Heart right ventricle (tissue), 16 donors: ENCODE measurements around the gene ATXN3. TPM values are rescaled to one million over a fixed set of nuclear protein-coding genes. Genes with fewer than 3 reads are reported as not detected.
A peak's percentile ranks its signal among the peaks of the same experiment; 100 is the strongest.

Experiments
- ATAC-seq, 8 donors: fragments of 200-7000 bp; cut with Tn5 transposase; one replicate each; pipeline ENCODE4 v1.9.1; 2020; ENCODE audit warnings: mild to moderate bottlenecking in 8 of 8, moderate library complexity in 8 of 8, moderate number of reproducible peaks in 1 of 8
- DNase-seq, 2 donors: peaks; one replicate each; pipeline ENCODE4 v3.0.0-alpha.2; 2020
- H3K27ac ChIP-seq, 10 donors: fragments of 200-600 bp; sonication (generic) in 2 of 10; one replicate each; pipeline versions ENCODE4 v1.5.0 to v1.8.0; 2020 to 2022; ENCODE audit warnings: mild to moderate bottlenecking in 3 of 10
- H3K27me3 ChIP-seq, 7 donors: fragments of 200-600 bp; one replicate each; pipeline ENCODE4 v1.8.0; 2021 to 2022; ENCODE audit warnings: mild to moderate bottlenecking in 2 of 7
- H3K36me3 ChIP-seq, 9 donors: fragments of 200-600 bp; sonication (generic) in 1 of 9; one replicate each; pipeline versions ENCODE4 v1.5.0 to v1.8.0; 2020 to 2022; ENCODE audit warnings: mild to moderate bottlenecking in 2 of 9
- H3K4me1 ChIP-seq, 9 donors: fragments of 200-600 bp; sonication (generic) in 1 of 9; one replicate each; pipeline versions ENCODE4 v1.5.0 to v1.8.0; 2020 to 2022; ENCODE audit warnings: mild to moderate bottlenecking in 4 of 9
- H3K4me3 ChIP-seq, 10 donors: fragments of 200-600 bp; sonication (generic) in 2 of 10; one replicate each; pipeline versions ENCODE4 v1.5.0 to v1.8.0; 2020 to 2022; ENCODE audit warnings: mild to moderate bottlenecking in 7 of 10, moderate library complexity in 2 of 10
- H3K9me3 ChIP-seq, 11 donors: fragments of 200-600 bp in 10 of 11; sonication (generic) in 2 of 11; one replicate each; pipeline versions ENCODE4 v1.5.0 to v1.8.0; 2013 to 2022; ENCODE audit warnings: mild to moderate bottlenecking in 2 of 11, control low read depth in 1 of 11, moderate library complexity in 1 of 11
- CTCF ChIP-seq, 9 donors: fragments of 200-600 bp; sonication (generic) in 2 of 9; IDR thresholded peaks; one replicate each; pipeline versions ENCODE4 v1.5.0 to v1.8.0; 2021 to 2022; ENCODE audit warnings: antibody characterized with exemption in 9 of 9, mild to moderate bottlenecking in 5 of 9, moderate library complexity in 1 of 9
- WGBS, 2 donors: extraction: QIAGEN DNeasy Blood & Tissue Kit; methylation state at CpG; one replicate each; pipeline ENCODE4 v1.1.7; 2013; ENCODE audit warnings: inconsistent platforms in 1 of 2; 5-methylcytosine and 5-hydroxymethylcytosine counted together
- intact Hi-C, 10 donors: fragments of 100-400 bp; cut with DNase I; formaldehyde crosslinking; loops; one replicate each; pipeline versions ENCODE4 v1.11.1 to v1.14.2; 2022
- polyA plus RNA-seq, 2 donors: library from polyadenylated mRNA; stranded (reverse); fragments of 200-250 nt; gene quantifications; one replicate each; pipeline ENCODE4 v1.2.3, GENCODE V29; 2013
- total RNA-seq, 10 donors: library from RNA; stranded (reverse); fragmentation: NEBNext Ultra II Directional in 3 of 10; extraction: Animal tissue kit (Norgen Biotek cat#: 25700) in 3 of 10; gene quantifications; one replicate each; pipeline versions ENCODE4 v1.2.1 to v1.2.4, GENCODE V29; 2021 to 2023
- donor health status: Arrhythmogenic right ventricular cardiomyopathy.
- donor health status: ischemic (EF 13 %, LVEDD 7.1; RV severe dilation, severe dysfunction).
- donor health status: healthy with polysubstance abuse.
- donor health status: DM: no; HTN: yes; CAD: no.
- donor health status: DM: no; HTN: no; CAD: no.
- donor health status: ischemic (EF 25% LVEDD 6.9; RV normal size, moderate dysfunction).
- donor health status: ischemic (EF 25% LVEDD 5.7; RV mildly dilated, moderate dysfunction).
- donor health status: healthy.
- donor health status: DM: yes; HTN: yes; CAD: no.
- donor health status: Ischemic cardiomyopathy.
- donor health status: ischemic (EF 35%, LVEDD 5.7; RV mildly dilated, moderate dysfunction).
- donor health status: nonischemic (EF 11% LVEDD 7.7; RV severe dilation, severe dysfunction).
- donor health status: DM: yes; HTN: yes; CAD: no.
- donor health status: PGD.
- donor health status: ischemic (EF 29% LVEDD 5.4; RV normal size, mild dysfunction).
- donor health status: nonischemic (EF 23%, LVEDD 6.1; RV moderate dilation, normal function).

ATXN3 gene
- total and polyA plus RNA-seq, 12 donors: 7.0 to 20.5 (median 16.3) TPM

DNA sequence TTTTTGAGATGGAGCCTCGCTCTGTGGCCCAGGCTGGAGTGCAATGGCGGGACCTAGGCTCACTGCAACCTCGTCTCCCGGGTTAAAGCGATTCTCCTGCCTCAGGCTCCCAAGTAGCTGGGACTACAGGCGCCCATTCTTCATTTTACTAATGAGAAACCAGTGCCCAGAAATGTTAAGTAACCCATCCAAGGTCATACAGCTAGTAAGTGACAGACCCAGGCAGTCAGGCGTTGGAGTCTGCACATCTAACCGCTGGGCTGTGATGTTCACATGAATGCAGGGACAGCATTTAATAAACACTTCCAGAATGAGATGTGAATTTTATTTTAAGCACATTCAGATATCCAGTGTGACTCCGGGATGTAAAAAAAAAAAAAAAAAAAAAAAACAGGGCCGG is 65.2 kb downstream of the ATXN3 start:
- Histone ChIP-seq H3K4me1 (peaks cover 7 to 44% (median 36%) of the 10 kb centered on the region in 9 donors), H3K36me3 (peaks cover 0 to 33% (median 3%) of the 10 kb centered on the region in 9 donors), H3K27me3 (no peaks in the 10 kb centered on the region), H3K9me3 (peaks cover 0 to 7% (median 0%) of the 10 kb centered on the region in 11 donors), H3K4me3 (peak overlapping the region in 8 of 10 donors; percentile 63 to 97 (median 82)), H3K27ac (peak overlapping the region in 9 of 10 donors; percentile 93 to 100 (median 96))
- DNase-seq: peak in 1 of 2 donors; percentile 17
- ATAC-seq: peak in 4 of 8 donors; percentile 25 to 45 (median 33)
- TF ChIP-seq CTCF (IDR thresholded peaks at IDR 0.05): no peak
- intact Hi-C loops: loop anchor here in 3 of 10 donors (5.0 to 10.0 kb wide), 3 partner anchors 54 to 66 kb away; partner anchors contain the start of gene ATXN3 (in 2 of the 3)
- WGBS, 2 donors: 81 to 86% methylated on average over 10 of the region's 10 CpGs

DNA sequence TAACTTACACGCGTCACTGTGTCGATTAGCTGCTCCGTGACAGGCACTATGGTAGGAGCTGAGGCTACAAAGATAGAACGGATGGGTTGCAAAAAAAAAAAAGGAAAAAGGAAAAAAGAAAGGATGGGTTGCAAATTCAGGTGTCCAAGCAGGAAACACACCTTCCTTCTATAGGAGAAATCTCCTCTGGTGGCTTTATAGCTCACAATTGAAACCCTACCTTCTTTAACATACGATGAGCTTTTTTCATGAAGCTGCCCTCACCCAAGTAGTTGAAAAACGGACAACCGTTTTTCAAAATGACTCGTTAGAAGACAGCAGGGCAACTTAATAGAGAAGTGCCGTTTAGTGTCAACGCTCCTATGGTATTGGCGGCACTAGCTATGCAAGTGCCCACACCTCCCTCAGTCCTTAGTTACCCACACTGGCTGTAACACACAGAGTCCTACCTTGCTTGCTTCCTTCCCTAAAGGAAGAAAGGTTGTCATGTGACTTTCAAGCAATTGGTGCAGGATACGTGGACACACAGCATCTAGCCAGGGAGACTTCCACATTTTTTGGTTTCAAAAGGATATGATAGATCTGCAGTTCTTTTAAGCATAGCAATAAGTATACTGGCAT is 65.8 kb downstream of the ATXN3 start:
- intact Hi-C loops: loop anchor here in 3 of 10 donors (5.0 to 10.0 kb wide), 3 partner anchors 54 to 67 kb away; partner anchors contain the start of gene ATXN3 (in 2 of the 3)
- WGBS, 2 donors: 0 to 1% methylated on average over 13 of the region's 13 CpGs
- peaks cover 0 to under 1% (median 0%) of the 10 kb centered on the region in 11 donors for H3K9me3 ChIP-seq
- peak overlapping the region; percentile 88 to 100 (median 96) for H3K27ac ChIP-seq
- no peak for TF ChIP-seq CTCF (IDR thresholded peaks at IDR 0.05)
- DNase-seq (peak in 1 of 2 donors; percentile 15), ATAC-seq (peak in 6 of 8 donors; percentile 23 to 63 (median 43))
- no peaks in the 10 kb centered on the region for H3K27me3 ChIP-seq
- peaks cover 0 to 27% (median 0%) of the 10 kb centered on the region in 9 donors for H3K36me3 ChIP-seq
- H3K4me1 ChIP-seq: peaks cover 7 to 51% (median 43%) of the 10 kb centered on the region in 9 donors
- H3K4me3 ChIP-seq: peak overlapping the region; percentile 63 to 97 (median 80)

DNA sequence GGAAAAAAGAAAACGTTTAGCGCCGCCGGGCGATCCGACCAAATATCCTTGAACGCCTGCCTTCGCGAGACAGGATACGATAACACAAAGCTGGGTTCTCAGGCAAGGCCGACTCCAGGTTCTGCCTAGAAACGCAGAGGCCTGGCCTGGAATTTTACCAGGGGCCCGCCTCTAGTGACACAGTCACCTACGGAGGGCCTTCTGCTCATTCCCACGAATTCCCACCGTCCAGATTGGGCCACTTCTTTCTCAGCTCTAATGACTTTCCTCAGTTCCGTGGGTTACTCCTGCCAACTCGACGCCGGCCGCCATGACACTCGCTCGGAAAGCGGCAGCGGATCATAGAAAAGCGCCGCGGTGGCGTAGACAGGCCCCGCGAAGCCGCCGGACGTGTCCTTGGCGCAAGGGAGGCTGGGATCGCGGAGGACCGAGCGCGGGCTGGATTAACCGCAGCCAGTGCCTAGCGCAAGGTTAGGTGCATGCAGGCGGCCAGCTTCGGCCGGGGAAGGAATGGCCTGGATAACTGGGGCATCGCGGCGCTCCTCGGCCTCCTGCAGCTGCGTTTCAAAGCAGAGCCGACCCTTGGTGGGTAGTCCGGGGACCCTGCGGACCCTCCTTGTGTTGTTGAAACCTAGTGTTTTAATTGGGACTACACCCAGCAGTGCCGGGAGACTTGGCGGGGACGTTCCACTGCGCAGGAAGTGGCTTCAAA is 66.5 kb downstream of the ATXN3 start, which contains the start of gene TRIP11:
Gene TRIP11 (minus strand): TSS at position 341 of the 712 bp plus-strand sequence. CDS start 374 bp downstream, outside the sequence.
- peaks cover 7 to 52% (median 43%) of the 10 kb centered on the region in 9 donors for H3K4me1 ChIP-seq
- 0% methylated on average over 57 of the region's 57 CpGs for WGBS, 2 donors

More for the DNA sequence above, 66.5 kb downstream of the ATXN3 start, which contains the start of gene TRIP11:
- DNase-seq: peak; percentile 94 to 95
- H3K4me3 ChIP-seq: peak within 1 kb of the TSS; percentile 63 to 97 (median 80)
- H3K27ac ChIP-seq: peak within 1 kb of the TSS; percentile 88 to 100 (median 96)
- intact Hi-C loops: loop anchor here in 3 of 10 donors (5.0 to 10.0 kb wide), 3 partner anchors 55 to 67 kb away; partner anchors contain the start of gene ATXN3 (in 2 of the 3)
- peaks cover 0 to 29% (median 0%) of the 10 kb centered on the region in 9 donors for H3K36me3 ChIP-seq
- no peaks in the 10 kb centered on the region for H3K27me3 ChIP-seq
- no peak for TF ChIP-seq CTCF (IDR thresholded peaks at IDR 0.05)
- peak; percentile 98 to 99 (median 99) for ATAC-seq
- H3K9me3 ChIP-seq: no peaks in the 10 kb centered on the region
